Sigmoid colon (tissue), 7 donors: ENCODE results near the gene ZSCAN23. TPM values are rescaled to one million over a fixed set of nuclear protein-coding genes. Genes with fewer than 3 reads are reported as not detected.

Source experiments
- DNase-seq: peaks from one replicate; pipeline ENCODE4 v3.0.0-alpha.2; 2019
- H3K27ac ChIP-seq, 4 donors: fragments of 200-600 bp; sonication (generic); one replicate each; pipeline ENCODE4 v1.5.1; 2016 to 2019; ENCODE audit warnings: mild to moderate bottlenecking in 1 of 4
- H3K27me3 ChIP-seq, 3 donors: fragments of 200-600 bp; sonication (generic); one replicate each; pipeline ENCODE4 v1.5.1; 2019; ENCODE audit warnings: mild to moderate bottlenecking in 1 of 3
- H3K36me3 ChIP-seq, 4 donors: fragments of 200-600 bp; sonication (generic); one replicate each; pipeline ENCODE4 v1.5.1; 2016 to 2019
- H3K4me1 ChIP-seq, 4 donors: fragments of 200-600 bp; sonication (generic); one replicate each; pipeline ENCODE4 v1.5.1; 2017 to 2019
- H3K4me3 ChIP-seq, 4 donors: fragments of 200-600 bp; sonication (generic); one replicate each; pipeline ENCODE4 v1.5.1; 2017 to 2019; ENCODE audit warnings: mild to moderate bottlenecking in 2 of 4, moderate library complexity in 1 of 4
- H3K9me3 ChIP-seq, 4 donors: fragments of 200-600 bp in 3 of 4; sonication (generic) in 3 of 4; one replicate each; pipeline versions ENCODE4 v1.5.1 to v1.6.1; 2013 to 2019
- EP300 ChIP-seq, 4 donors: sonication (generic); formaldehyde crosslinking; IDR thresholded peaks; one replicate each; pipeline ENCODE4 v1.6.1; 2017; ENCODE audit warnings: antibody characterized with exemption in 4 of 4
- POLR2A ChIP-seq, 2 donors: fragments of 450-650 bp; IDR thresholded peaks; one replicate each; pipeline ENCODE4 v1.6.1; 2016; ENCODE audit warnings: antibody characterized with exemption in 2 of 2, mild to moderate bottlenecking in 2 of 2, moderate library complexity in 2 of 2
- POLR2AphosphoS5 ChIP-seq, 4 donors: sonication (generic); formaldehyde crosslinking; IDR thresholded peaks; one replicate each; pipeline ENCODE4 v1.6.1; 2017; ENCODE audit warnings: antibody characterized with exemption in 4 of 4
- WGBS, 2 donors: extraction: QIAGEN DNeasy Blood & Tissue Kit; methylation state at CpG; one replicate each; pipeline ENCODE4 v1.1.7; 2013; 5-methylcytosine and 5-hydroxymethylcytosine counted together
- intact Hi-C: fragments of 100-400 bp; cut with DNase I; formaldehyde crosslinking; loops from one replicate; pipeline ENCODE4 v1.15.1; 2023
- polyA plus RNA-seq, 3 donors: library from polyadenylated mRNA; stranded (reverse); fragments of 200-250 nt; gene quantifications; one replicate each; pipeline ENCODE4 v1.2.3, GENCODE V29; 2013
- total RNA-seq, 4 donors: library from RNA; depleted of rRNA; stranded (reverse); fragments of >200 nt; gene quantifications; one replicate each; pipeline ENCODE4 v1.1.0, GENCODE V29; 2016
- TF ChIP-seq, protein P1 (sequence below), 4 experiments: fragments of 450-650 bp in 3 of 4; fragments of 200-600 bp in 1 of 4; IDR thresholded peaks; one replicate each; pipeline ENCODE4 v1.5.1; 2016 to 2019; ENCODE audit warnings: antibody characterized with exemption in 4 of 4, mild to moderate bottlenecking in 3 of 4, moderate library complexity in 2 of 4
- donor health status: healthy with polysubstance abuse.
- donor health status: Bipolar disorder and iron deficiency.
- donor health status: healthy.

Gene ZSCAN23
- total and polyA plus RNA-seq, 7 donors: 0.79 to 4.2 (median 2.5) TPM; not detected in 1

DNA sequence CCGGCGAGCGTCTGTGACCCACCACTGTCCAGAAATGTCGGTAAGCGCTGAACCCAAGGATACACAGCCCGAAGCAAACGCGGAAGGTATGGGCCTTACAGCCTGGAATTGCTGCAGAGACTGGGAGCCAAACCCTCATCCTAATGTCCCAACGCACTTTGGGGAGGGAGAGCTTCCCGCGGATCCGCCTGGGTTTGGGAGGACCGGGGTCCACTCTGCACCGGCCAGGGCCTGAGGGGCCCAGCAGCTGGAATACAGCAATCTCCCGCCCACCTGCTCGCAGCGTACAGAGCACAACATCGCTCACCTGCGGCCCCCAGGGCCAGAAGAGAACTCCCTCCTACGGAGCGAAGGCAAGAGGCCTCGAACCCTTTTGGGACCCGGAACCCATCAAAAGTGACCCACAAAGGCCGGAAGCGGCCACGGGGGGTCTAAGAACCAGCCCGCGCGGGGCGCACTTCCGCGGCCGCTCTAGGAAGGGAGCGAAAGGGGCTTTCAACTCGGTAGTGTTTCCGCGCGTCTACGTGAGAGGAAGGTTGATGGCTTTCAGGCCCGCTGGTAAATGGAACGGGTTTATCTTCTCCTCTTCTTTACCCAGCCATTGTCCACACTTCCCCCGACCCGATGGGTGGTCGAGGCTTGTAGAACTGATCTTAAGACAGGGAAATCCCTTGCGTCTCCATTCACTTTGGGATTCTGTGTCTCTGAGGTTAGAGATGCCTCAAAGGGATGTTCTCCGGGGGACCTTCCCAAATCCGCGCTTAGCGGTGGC, 43.8 kb downstream of the ZSCAN23 start, which contains the start of gene ZSCAN12:
ZSCAN12 (minus strand) TSS at position 398 of the 772 bp plus-strand sequence. CDS start 1,342 bp downstream, outside the sequence.
- intact Hi-C loops: loop anchor here (2.0 to 5.0 kb wide), 3 partner anchors 17 to 262 kb away; partner anchors contain the start of gene ZSCAN23
- peaks cover 0 to 26% (median 25%) of the 10 kb centered on the region in 4 donors for H3K4me1 ChIP-seq
- 1 to 3% methylated on average over 49 of the region's 49 CpGs for WGBS, 2 donors
- peaks cover 0 to 30% (median 7%) of the 10 kb centered on the region in 4 donors for H3K36me3 ChIP-seq
- peak; percentile 90 for DNase-seq
- peak within 1 kb of the TSS; percentile 65 to 79 (median 72) for H3K4me3 ChIP-seq
- H3K9me3 ChIP-seq: no peaks in the 10 kb centered on the region
- TF ChIP-seq POLR2AphosphoS5 (IDR thresholded peaks at IDR 0.05): peak in 3 of 4 donors; percentile 52 to 64 (median 54)
- TF ChIP-seq EP300 (IDR thresholded peaks at IDR 0.05): no peak
- TF ChIP-seq POLR2A (IDR thresholded peaks at IDR 0.05): no peak
- TF ChIP-seq, protein P1, sequence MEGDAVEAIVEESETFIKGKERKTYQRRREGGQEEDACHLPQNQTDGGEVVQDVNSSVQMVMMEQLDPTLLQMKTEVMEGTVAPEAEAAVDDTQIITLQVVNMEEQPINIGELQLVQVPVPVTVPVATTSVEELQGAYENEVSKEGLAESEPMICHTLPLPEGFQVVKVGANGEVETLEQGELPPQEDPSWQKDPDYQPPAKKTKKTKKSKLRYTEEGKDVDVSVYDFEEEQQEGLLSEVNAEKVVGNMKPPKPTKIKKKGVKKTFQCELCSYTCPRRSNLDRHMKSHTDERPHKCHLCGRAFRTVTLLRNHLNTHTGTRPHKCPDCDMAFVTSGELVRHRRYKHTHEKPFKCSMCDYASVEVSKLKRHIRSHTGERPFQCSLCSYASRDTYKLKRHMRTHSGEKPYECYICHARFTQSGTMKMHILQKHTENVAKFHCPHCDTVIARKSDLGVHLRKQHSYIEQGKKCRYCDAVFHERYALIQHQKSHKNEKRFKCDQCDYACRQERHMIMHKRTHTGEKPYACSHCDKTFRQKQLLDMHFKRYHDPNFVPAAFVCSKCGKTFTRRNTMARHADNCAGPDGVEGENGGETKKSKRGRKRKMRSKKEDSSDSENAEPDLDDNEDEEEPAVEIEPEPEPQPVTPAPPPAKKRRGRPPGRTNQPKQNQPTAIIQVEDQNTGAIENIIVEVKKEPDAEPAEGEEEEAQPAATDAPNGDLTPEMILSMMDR (IDR thresholded peaks at IDR 0.05): peak in 2 of 4 experiments; percentile 36 to 47
- no peaks in the 10 kb centered on the region for H3K27me3 ChIP-seq
- H3K27ac ChIP-seq: peak within 1 kb of the TSS; percentile 45 to 73 (median 63)

DNA sequence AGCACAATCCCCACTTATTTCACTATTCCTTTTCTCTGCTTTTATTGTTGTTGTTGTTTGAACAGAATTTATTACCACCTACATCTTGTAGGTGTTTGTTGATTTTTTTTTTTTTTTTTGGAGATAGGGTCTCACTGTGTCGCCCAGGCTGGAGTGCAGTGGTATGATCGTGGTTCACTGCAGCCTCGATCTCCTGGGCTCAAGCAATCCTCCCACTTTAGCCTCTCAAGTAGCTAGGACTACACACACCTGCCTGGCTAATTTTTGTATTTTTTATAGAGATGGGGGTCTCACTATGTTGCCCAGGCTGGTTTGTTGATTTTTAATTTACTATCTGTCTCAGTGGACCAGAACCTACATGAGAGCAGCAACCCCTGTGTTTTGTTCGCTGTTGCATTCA, 47.4 kb downstream of the ZSCAN23 start:
- Histone ChIP-seq H3K9me3 (no peaks in the 10 kb centered on the region), H3K36me3 (peaks cover 4 to 64% (median 24%) of the 10 kb centered on the region in 4 donors), H3K27ac (no peak overlapping the region), H3K4me1 (peaks cover 0 to 26% (median 25%) of the 10 kb centered on the region in 4 donors), H3K4me3 (no peak overlapping the region), H3K27me3 (no peaks in the 10 kb centered on the region)
- TF ChIP-seq EP300 (IDR thresholded peaks at IDR 0.05) (no peak), POLR2A (IDR thresholded peaks at IDR 0.05) (no peak), POLR2AphosphoS5 (IDR thresholded peaks at IDR 0.05) (no peak)
- TF ChIP-seq, protein P1 (IDR thresholded peaks at IDR 0.05): no peak
- WGBS, 2 donors: 95 to 96% methylated on average over 4 of the region's 4 CpGs
- intact Hi-C loops: loop anchor here (5.0 kb wide), 2 partner anchors 46 to 259 kb away; partner anchors contain the start of gene ZSCAN23
- DNase-seq: no peak

DNA sequence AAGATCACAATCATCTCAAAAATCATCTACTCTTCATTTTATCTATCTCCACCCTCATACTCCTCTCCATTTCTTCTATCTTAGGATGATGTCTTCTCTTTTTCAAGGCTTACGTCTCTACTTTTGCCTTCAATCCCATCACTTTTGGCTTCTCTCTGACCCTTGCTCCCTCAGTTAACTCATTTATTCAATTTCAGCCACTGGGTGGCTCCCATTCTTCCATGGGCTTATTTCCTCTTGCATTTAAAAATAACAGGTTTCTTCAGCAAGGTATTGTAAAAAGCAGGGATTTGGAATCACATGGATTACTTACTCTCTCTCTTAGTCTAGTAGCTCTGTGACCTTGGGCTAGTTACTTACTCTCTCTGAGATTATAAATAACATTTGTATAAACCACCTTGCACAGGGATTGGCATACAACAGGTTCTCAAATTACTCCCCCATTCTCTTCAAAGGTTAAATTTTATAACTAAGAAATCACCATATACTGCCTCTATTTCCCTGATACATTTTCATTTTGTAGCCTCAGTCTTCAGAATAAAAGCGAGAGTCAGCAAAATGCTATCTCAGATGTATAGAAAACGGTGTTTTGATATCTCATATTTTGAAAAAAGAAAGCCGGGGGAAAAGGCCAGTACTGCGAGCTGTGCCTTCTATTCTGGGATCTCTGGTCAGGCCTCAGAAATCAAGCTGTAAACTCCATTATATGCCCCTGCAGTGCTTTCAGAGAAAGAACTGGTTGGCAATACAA, 49.2 kb downstream of the ZSCAN23 start:
- H3K9me3 ChIP-seq: no peaks in the 10 kb centered on the region
- H3K4me3 ChIP-seq: no peak overlapping the region
- TF ChIP-seq, protein P1 (IDR thresholded peaks at IDR 0.05): no peak
- TF ChIP-seq POLR2AphosphoS5 (IDR thresholded peaks at IDR 0.05): no peak
- no peaks in the 10 kb centered on the region for H3K27me3 ChIP-seq
- intact Hi-C loops: no loop called here
- DNase-seq: no peak
- 69 to 95% methylated on average over 5 of the region's 5 CpGs for whole genome bisulfite sequencing, 2 donors
- peaks cover 0 to 25% (median 20%) of the 10 kb centered on the region in 4 donors for H3K4me1 ChIP-seq
- peaks cover 11 to 83% (median 34%) of the 10 kb centered on the region in 4 donors for H3K36me3 ChIP-seq
- H3K27ac ChIP-seq: no peak overlapping the region

GRCh38 chr6:28390688-28391087, 52.6 kb downstream of the ZSCAN23 start:
- Histone ChIP-seq H3K36me3 (peaks cover 11 to 83% (median 28%) of the 10 kb centered on the region in 4 donors), H3K9me3 (no peaks in the 10 kb centered on the region), H3K27me3 (no peaks in the 10 kb centered on the region), H3K4me1 (peaks cover 0 to 1% (median 0%) of the 10 kb centered on the region in 4 donors), H3K4me3 (no peak overlapping the region), H3K27ac (no peak overlapping the region)
- no peak for DNase-seq
- TF ChIP-seq POLR2AphosphoS5 (IDR thresholded peaks at IDR 0.05) (no peak), POLR2A (IDR thresholded peaks at IDR 0.05) (no peak), EP300 (IDR thresholded peaks at IDR 0.05) (no peak)
- TF ChIP-seq, protein P1 (IDR thresholded peaks at IDR 0.05): no peak
- intact Hi-C loops: no loop called here
- 95% methylated on average over 8 of the region's 8 CpGs for WGBS, 2 donors
